ENCODE data around the gene SLC17A7.
"Not testable (repeated sequence)": the region's sequence is repeated elsewhere in the genome, so short reads cannot be mapped to it uniquely, and the experiment has no call there.

SLC17A7 gene

GRCh38 chr19:49469828-49470614, 28.7 kb upstream of the SLC17A7 start:
- DNase-seq: no peak

GRCh38 chr19:49468746-49469447, 27.6 kb upstream of the SLC17A7 start:
- no peak for DNase-seq

GRCh38 chr19:49468199-49468598, 26.9 kb upstream of the SLC17A7 start:
- no peak for DNase-seq

GRCh38 chr19:49465371-49465770, 24.0 kb upstream of the SLC17A7 start:
- DNase-seq: no peak

- DNase-seq: no peak
Measured at GRCh38 chr19:49463960-49464740, 22.8 kb upstream of the SLC17A7 start.

GRCh38 chr19:49462492-49462891, 21.2 kb upstream of the SLC17A7 start:
- DNase-seq: no peak

- no peak for DNase-seq
Measured at GRCh38 chr19:49461656-49462055, 20.3 kb upstream of the SLC17A7 start.

- not testable (repeated sequence) for DNase-seq
Measured at GRCh38 chr19:49461130-49461529, 19.8 kb upstream of the SLC17A7 start.

- no peak for DNase-seq
Measured at GRCh38 chr19:49459388-49459787, 18.1 kb upstream of the SLC17A7 start.

GRCh38 chr19:49458567-49458903, 17.2 kb upstream of the SLC17A7 start:
- no peak for DNase-seq

- no peak for DNase-seq
Measured at GRCh38 chr19:49456326-49456725, 15.0 kb upstream of the SLC17A7 start.

- DNase-seq: no peak
Measured at GRCh38 chr19:49455773-49456172, 14.4 kb upstream of the SLC17A7 start.

GRCh38 chr19:49453757-49454240, 12.5 kb upstream of the SLC17A7 start:
- no peak for DNase-seq

- peak; percentile 92 for DNase-seq
Measured at GRCh38 chr19:49453013-49453756, 11.9 kb upstream of the SLC17A7 start, which contains the start of gene ALDH16A1. Gene ALDH16A1 (plus strand): TSS chr19:49453225. CDS start chr19:49453332, 107 bp downstream.

GRCh38 chr19:49451430-49452181, 10.3 kb upstream of the SLC17A7 start, which contains the start of gene PIH1D1:
Gene PIH1D1 (minus strand): TSS chr19:49451814. CDS start chr19:49451574, 240 bp downstream.
- DNase-seq: peak; percentile 96

GRCh38 chr19:49450405-49450804, 9.1 kb upstream of the SLC17A7 start:
- DNase-seq: no peak

GRCh38 chr19:49448432-49448786, 7.1 kb upstream of the SLC17A7 start:
- no peak for DNase-seq

GRCh38 chr19:49447485-49448431, 6.4 kb upstream of the SLC17A7 start:
- no peak for DNase-seq

- no peak for DNase-seq
Measured at GRCh38 chr19:49445997-49446396, 4.7 kb upstream of the SLC17A7 start.

GRCh38 chr19:49444100-49444700, 2.9 kb upstream of the SLC17A7 start:
- DNase-seq: not testable (repeated sequence)

All from NCI-H2081 treated with DMSO at 0.1 percent for 48 hours (cell line).